NOMO-1 (cell line): ENCODE data around the gene RAB38.

Experiments used
- DNase-seq, 2 experiments: peaks; one replicate each; lab custom pipeline; 2025; ENCODE audit not compliant: unreplicated experiment in 2 of 2; lab: John Stamatoyannopoulos, UW

Gene RAB38

DNA sequence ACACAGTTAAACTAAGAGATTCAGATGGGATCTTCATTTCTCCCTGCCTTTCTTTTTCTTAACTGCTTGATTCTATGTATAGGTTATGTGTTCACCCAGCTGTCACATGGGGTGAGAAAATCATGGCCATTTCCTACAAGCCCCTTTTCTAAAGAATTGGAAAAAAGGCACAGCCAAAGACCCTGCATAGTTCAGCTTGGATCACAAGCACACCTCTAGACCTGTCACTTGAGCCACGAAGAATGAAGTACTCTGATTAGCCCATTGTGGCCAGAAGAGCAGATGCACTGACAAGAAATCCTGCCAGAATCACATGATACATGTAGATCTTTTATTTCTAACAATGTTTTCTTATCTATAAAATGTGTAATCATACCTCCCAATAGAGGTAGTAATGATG lies 69.7 kb downstream of the RAB38 start:
- DNase-seq: no peak

- DNase-seq: no peak
Observed at GRCh38 chr11:88104408-88104807, 70.8 kb downstream of the RAB38 start.

GRCh38 chr11:88103337-88104206 lies 71.7 kb downstream of the RAB38 start:
- DNase-seq: peak in 1 of 2 experiments; percentile 39

- DNase-seq: peak; percentile 41 to 76
Observed at GRCh38 chr11:88102598-88102934, 72.7 kb downstream of the RAB38 start.

DNA sequence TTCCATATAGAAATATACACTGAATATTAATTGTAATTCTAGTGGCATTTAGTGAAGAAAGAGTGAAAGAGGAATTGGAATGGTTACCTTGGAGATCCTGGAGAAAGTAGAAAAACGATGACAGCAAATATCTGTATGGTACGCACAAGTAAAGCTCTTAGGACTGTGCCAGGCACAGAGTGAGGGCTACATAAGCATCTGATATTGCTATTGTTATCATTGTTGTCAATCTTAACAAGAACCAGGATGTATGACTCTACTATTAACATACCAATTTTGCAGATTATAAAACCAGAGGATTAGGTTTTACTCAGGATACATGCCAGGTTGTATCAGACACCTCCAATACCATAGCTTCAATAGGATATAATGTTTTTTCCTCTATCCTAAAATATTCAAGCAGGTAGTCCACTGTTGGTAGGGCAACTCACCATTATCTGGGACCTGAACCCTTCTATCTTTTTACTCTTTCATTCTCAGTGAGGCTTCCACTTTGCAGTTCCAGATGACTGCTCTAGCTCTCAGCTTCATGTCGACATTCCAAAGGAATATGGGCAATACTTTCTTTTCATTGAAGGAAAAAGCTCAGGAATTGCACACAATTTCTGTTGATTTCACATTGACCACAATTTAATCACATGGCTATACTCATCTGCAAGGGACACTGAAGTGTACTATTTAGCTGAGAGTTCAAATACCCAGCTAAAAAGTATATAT lies 73.2 kb downstream of the RAB38 start:
- DNase-seq: no peak

DNA sequence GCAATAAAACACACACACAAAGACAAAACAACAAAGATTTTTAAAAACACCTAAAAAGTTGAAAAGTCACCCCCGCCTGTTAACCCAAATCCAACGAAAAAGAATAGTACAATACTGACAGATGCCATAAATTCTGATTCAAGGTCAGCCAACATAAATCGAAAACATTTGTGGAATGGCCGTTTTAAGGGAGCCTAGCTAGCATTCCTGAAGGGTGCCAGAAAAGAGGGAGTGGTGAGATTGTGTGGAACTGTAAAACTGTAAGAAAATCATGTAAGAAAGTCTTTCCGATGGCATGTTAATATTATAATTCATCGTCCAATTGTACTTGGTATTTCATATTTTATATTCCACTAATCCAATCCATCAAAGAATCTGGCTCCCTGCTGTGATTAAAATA lies 75.1 kb downstream of the RAB38 start:
- DNase-seq: no peak

- DNase-seq: no peak
Observed at GRCh38 chr11:88098289-88098688, 77.0 kb downstream of the RAB38 start.

DNA sequence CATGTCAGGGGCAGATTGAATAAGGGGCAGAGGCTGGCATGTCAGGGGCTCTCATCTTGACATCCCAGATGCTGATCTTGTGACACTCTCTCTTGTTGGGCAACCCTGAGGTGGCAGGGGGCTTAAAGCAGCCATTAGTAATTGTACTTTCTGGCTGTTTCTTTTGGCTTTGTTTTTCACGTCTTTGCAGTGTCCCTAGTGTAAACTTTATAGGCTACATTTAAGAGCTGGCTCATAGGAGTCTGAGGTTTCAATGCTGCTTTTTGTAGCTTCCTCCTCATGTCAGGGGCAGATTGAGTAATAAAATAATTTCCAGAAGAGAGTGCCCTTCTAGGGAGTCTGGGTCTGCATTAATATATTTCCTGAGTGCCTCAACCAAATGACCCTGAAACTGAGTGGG lies 86.1 kb downstream of the RAB38 start:
- no peak for DNase-seq

DNA sequence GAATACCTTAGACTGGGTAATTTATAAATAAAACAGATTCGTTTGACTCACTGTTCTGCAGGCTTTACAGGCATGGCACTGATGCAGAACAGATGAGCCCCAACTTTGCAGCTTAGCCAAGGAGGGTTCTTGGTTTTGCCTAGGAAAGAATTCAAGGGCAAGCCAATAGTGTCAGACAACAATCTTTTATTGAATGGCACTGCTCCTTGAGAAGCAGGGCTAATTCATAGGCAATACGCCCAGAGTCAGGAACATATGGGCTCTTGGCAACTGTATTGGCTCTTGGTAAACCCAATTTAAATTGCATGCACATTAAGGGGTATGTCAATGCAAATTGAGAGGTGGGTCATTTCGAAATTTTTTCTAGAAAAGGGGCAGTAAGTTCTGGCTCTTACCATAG lies 87.9 kb downstream of the RAB38 start:
- DNase-seq: no peak

DNA sequence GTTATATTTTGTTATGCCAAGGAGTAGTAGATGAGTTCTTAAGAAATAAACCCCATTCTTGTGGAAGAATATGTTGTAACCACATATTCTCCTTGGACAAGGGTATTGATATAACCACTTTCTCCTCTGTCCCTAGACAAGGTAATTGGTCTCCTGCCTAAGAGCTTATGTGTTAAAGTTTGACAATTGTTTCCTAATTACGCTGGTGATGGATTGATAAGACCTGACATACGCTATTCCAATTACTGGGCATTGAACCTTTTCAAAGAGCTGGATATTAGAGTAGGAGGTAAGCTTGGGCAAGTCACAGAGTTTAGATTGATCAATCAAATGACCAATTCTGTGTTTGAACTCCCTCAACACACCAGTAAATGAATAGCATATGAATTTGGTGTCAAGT lies 88.9 kb downstream of the RAB38 start:
- no peak for DNase-seq

GRCh38 chr11:88070437-88070836 lies 104.8 kb downstream of the RAB38 start:
- DNase-seq: no peak

DNA sequence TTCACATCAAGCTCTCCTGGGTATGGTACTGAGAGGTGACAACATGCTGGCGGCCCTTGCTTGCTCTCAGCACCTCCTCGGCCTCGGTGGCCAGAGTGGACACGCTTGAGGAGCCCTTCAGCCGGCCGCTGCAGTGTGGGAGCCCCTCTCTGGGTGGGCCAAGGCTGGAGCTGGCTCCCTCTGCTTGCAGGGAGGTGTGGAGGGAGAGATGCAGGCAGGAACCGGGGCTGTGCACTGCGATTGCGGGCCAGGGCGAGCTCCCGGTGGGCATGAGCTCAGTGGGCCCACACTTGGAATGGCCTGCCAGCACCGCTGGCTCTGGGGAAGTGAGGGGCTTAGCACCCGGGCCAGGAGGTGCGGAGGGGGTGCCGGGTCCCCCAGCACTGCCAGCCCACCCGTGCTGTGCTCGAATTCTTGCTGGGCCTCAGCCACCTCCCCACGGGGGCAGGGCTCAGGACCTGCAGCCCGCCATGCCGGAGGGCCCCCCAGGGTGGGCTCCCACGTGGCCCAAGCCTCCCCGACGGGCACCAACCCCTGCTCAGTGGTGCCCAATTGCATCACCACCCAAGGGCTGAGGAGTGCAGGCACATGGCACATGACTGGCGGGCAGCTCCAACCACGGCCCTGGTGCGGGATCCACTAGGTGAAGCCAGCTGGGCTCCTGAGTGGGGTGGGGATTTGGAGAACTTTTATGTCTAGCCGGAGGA lies 106.2 kb downstream of the RAB38 start:
- DNase-seq: no peak

- no peak for DNase-seq
Observed at GRCh38 chr11:88066090-88066489, 109.2 kb downstream of the RAB38 start.

GRCh38 chr11:88064097-88064705 lies 111.0 kb downstream of the RAB38 start:
- no peak for DNase-seq
